Endothelial cell of umbilical vein (primary cell): ENCODE results near the gene FGD6. TPM values are rescaled to one million over a fixed set of nuclear protein-coding genes. Genes with fewer than 3 reads are reported as not detected.

Source experiments
- BruUV-seq: library from RNA; stranded (reverse); fragments of 400-500 nt; replicated peaks from 2 replicates; lab custom pipeline; 2021; lab: Mats Ljungman, UMichigan
- CTCF ChIA-PET: fragments of 300-600, 350-600 bp; sonication (Branson Sonifier 250); formaldehyde crosslinking; loops from one replicate; lab custom pipeline; 2021; ENCODE audit warnings: antibody characterized with exemption, inconsistent platforms; lab: Charles Lee
- POLR2A ChIA-PET: fragments of 300-600, 350-600 bp; sonication (Branson Sonifier 250); formaldehyde crosslinking; loops from one replicate; lab custom pipeline; 2021; ENCODE audit warnings: antibody characterized with exemption, inconsistent platforms; lab: Charles Lee
- DNase-seq: peaks from one replicate; pipeline ENCODE4 v3.0.0-alpha.2; 2011; ENCODE audit warnings: low read depth, low spot score
- FAIRE-seq: peaks from 2 replicates; lab custom pipeline; 2011; peaks lifted over from hg19 to GRCh38; lab: Jason Lieb, UNC
- H2AFZ ChIP-seq: 2 replicates; pipeline ENCODE4 v1.6.0; 2012; ENCODE audit warnings: low read depth, low read length, control low read depth, inconsistent platforms
- H3K27ac ChIP-seq: 2 replicates; pipeline ENCODE4 v1.5.1; 2011; ENCODE audit warnings: low read depth, mild to moderate bottlenecking, control low read depth, low read length, moderate library complexity; ENCODE audit not compliant: insufficient read depth
- H3K27me3 ChIP-seq, 2 experiments: 2 replicates each; pipeline versions ENCODE4 v1.6.0 to v1.6.1; 2011; ENCODE audit warnings: low read length in 2 of 2, mixed read lengths in 1 of 2; ENCODE audit not compliant: control insufficient read depth in 2 of 2, insufficient read depth in 2 of 2
- H3K36me3 ChIP-seq, 2 experiments: 2 replicates in 1 of 2; 3 replicates in 1 of 2; pipeline ENCODE4 v1.5.1; 2011; ENCODE audit warnings: low read length in 2 of 2, mild to moderate bottlenecking in 1 of 2, moderate library complexity in 1 of 2; ENCODE audit not compliant: control insufficient read depth in 2 of 2, insufficient read depth in 2 of 2; ENCODE audit errors: extremely low read depth in 1 of 2
- H3K4me1 ChIP-seq: 3 replicates; pipeline ENCODE4 v1.5.1; 2011; ENCODE audit warnings: mild to moderate bottlenecking, low read length; ENCODE audit not compliant: control insufficient read depth, insufficient read depth; ENCODE audit errors: extremely low read depth
- H3K4me2 ChIP-seq: 2 replicates; pipeline ENCODE4 v1.6.1; 2011; ENCODE audit warnings: low read length, control low read depth, mixed read lengths; ENCODE audit not compliant: insufficient read depth
- H3K4me3 ChIP-seq, 3 experiments: fragments of 200-600 bp in 1 of 3; sonication (generic), shearing (Covaris generic) in 1 of 3; replicated peaks in 1 of 3; 2 replicates each; pipeline ENCODE4 v1.5.1; 2011 to 2016; ENCODE audit warnings: control low read depth in 3 of 3, low read length in 3 of 3, mild to moderate bottlenecking in 2 of 3, inconsistent platforms in 1 of 3, low read depth in 1 of 3, moderate library complexity in 1 of 3; ENCODE audit not compliant: insufficient read depth in 1 of 3
- H3K79me2 ChIP-seq: 2 replicates; pipeline ENCODE4 v1.6.0; 2012; ENCODE audit warnings: low read length, inconsistent platforms; ENCODE audit not compliant: control insufficient read depth, insufficient read depth
- H3K9ac ChIP-seq: replicated peaks from 2 replicates; pipeline ENCODE3; 2011; ENCODE audit warnings: low read length, control low read depth; ENCODE audit not compliant: insufficient read depth; ENCODE audit errors: extremely low read depth
- H3K9me1 ChIP-seq: replicated peaks from 3 replicates; pipeline ENCODE4 v1.6.0; 2011; ENCODE audit warnings: mild to moderate bottlenecking, low read length; ENCODE audit not compliant: control insufficient read depth, insufficient read depth; ENCODE audit errors: extremely low read depth
- H3K9me3 ChIP-seq: replicated peaks from 2 replicates; pipeline ENCODE4 v1.5.1; 2012; ENCODE audit warnings: low read length, inconsistent platforms; ENCODE audit not compliant: control insufficient read depth, insufficient read depth
- H4K20me1 ChIP-seq: replicated peaks from 2 replicates; pipeline ENCODE3; 2011; ENCODE audit warnings: mild to moderate bottlenecking, low read length; ENCODE audit not compliant: control insufficient read depth, insufficient read depth; ENCODE audit errors: extremely low read depth
- CTCF ChIP-seq, 2 donors: IDR thresholded peaks; 1 replicate in 1 of 2; 2 replicates in 1 of 2; pipeline ENCODE4 v1.5.1; 2011; ENCODE audit warnings: low read length in 2 of 2, mild to moderate bottlenecking in 2 of 2, moderate library complexity in 2 of 2, control low read depth in 1 of 2, inconsistent platforms in 1 of 2, low read depth in 1 of 2; ENCODE audit not compliant: insufficient read depth in 1 of 2; ENCODE audit errors: extremely low read depth in 1 of 2
- EZH2 ChIP-seq: IDR thresholded peaks from 2 replicates; pipeline ENCODE4 v1.6.1; 2012; ENCODE audit warnings: borderline replicate concordance, low read depth, mild to moderate bottlenecking, moderate library complexity, low read length, inconsistent platforms; ENCODE audit not compliant: severe bottlenecking
- FOS ChIP-seq: IDR thresholded peaks from 2 replicates; pipeline ENCODE4 v1.6.1; 2011; ENCODE audit warnings: mild to moderate bottlenecking, low read length, moderate library complexity, borderline replicate concordance; ENCODE audit not compliant: insufficient read depth
- GATA2 ChIP-seq: IDR thresholded peaks from 2 replicates; pipeline ENCODE4 v1.7.0; 2011; ENCODE audit warnings: low read depth, mild to moderate bottlenecking, moderate library complexity, mixed read lengths, low read length; ENCODE audit not compliant: insufficient read length, insufficient read depth
- JUN ChIP-seq: IDR thresholded peaks from 2 replicates; pipeline ENCODE4 v1.6.1; 2011; ENCODE audit warnings: borderline replicate concordance, low read depth; ENCODE audit not compliant: insufficient read length, insufficient read depth
- MYC ChIP-seq: IDR thresholded peaks from one replicate; pipeline ENCODE4 v1.6.1; 2011; ENCODE audit warnings: mild to moderate bottlenecking, low read depth, low read length
- POLR2A ChIP-seq: IDR thresholded peaks from 2 replicates; pipeline ENCODE4 v1.6.1; 2012; ENCODE audit warnings: low read depth, mild to moderate bottlenecking, control low read depth, low read length
- POLR2AphosphoS5 ChIP-seq: IDR thresholded peaks from 2 replicates; pipeline ENCODE4 v1.6.1; 2012; ENCODE audit warnings: low read depth, mild to moderate bottlenecking, control low read depth, low read length, moderate library complexity; ENCODE audit not compliant: insufficient read depth
- dilution Hi-C: fragments of 300-500 bp; cut with MboI; formaldehyde crosslinking; loops from one replicate; pipeline ENCODE4 v1.15.0; 2019; ENCODE audit warnings: low sequenced_read_pairs; ENCODE audit not compliant: extremely low pct_ligation_motif_present
- intact Hi-C: fragments of 100-400 bp; cut with micrococcal nuclease; formaldehyde crosslinking; loops from one replicate; pipeline ENCODE4 v1.10.0; 2022
- polyA plus RNA-seq, 4 experiments: library from polyadenylated mRNA; depleted of rRNA in 3 of 4; stranded (reverse) in 3 of 4; unstranded in 1 of 4; fragments of >200 nt; gene quantifications; 2 replicates each; pipeline versions ENCODE4 v1.2.1 to v1.2.3, GENCODE V29; 2011 to 2012; ENCODE audit warnings: missing spikeins in 1 of 4
- total RNA-seq: library from RNA; stranded (reverse); gene quantifications from 2 replicates; pipeline ENCODE4 v1.2.3, GENCODE V29; 2021

The FGD6 gene
- total and polyA plus RNA-seq, 2 donors (not counting 3 experiments of a cell fraction or from before 2014, with no cell fraction given) = 5.9 to 14.0 TPM

GRCh38 chr12:95259368-95259767 is 42.1 kb upstream of the FGD6 start:
- TF ChIP-seq FOS (no peak), CTCF (IDR thresholded peaks at IDR 0.05; ENCODE audit: extremely low read depth in 1 of 2, insufficient read depth in 1 of 2, low read depth in 1 of 2, low read length in 2 of 2) (no peak), EZH2 (no peak), POLR2A (no peak), GATA2 (no peak), JUN (no peak), MYC (no peak), POLR2AphosphoS5 (no peak)
- H3K4me1 ChIP-seq = peaks cover 39% of the 10 kb centered on the region
- peaks cover 6 to 13% of the 10 kb centered on the region in 2 experiments for H3K36me3 ChIP-seq
- intact Hi-C loops = no loop called here
- no peak overlapping the region for H2AFZ ChIP-seq
- CTCF ChIA-PET = interaction anchor here (1.0 to 2.4 kb wide), 7 partner anchors 10 to 77 kb away, joined by 3 to 9 read pairs (median 5); partner anchors contain the start of genes FGD6 and VEZT
- no TSS peak for BruUV-seq
- H3K4me3 ChIP-seq = no peak overlapping the region
- POLR2A ChIA-PET = interaction anchor here (0.6 to 1.2 kb wide), 2 partner anchors 34 to 42 kb away, joined by 3 to 4 read pairs; partner anchors contain the start of genes FGD6 and VEZT
- H3K79me2 ChIP-seq = peaks cover 13% of the 10 kb centered on the region
- no peaks in the 10 kb centered on the region for H3K9me3 ChIP-seq
- no peaks in the 10 kb centered on the region for H3K27me3 ChIP-seq
- no peak overlapping the region for H3K9ac ChIP-seq
- FAIRE-seq (no peak), DNase-seq (peak; percentile 65)
- dilution Hi-C loops = no loop called here
- peak overlapping the region; percentile 30 for H3K4me2 ChIP-seq
- H3K27ac ChIP-seq = peak overlapping the region; percentile 42
- H4K20me1 ChIP-seq = no peaks in the 10 kb centered on the region
- no peaks in the 10 kb centered on the region for H3K9me1 ChIP-seq
